HUES48 (cell line): ENCODE results near the gene DCK.
A peak's percentile ranks its signal among the peaks of the same experiment; 100 is the strongest.

Experiments
- H3K27ac ChIP-seq: one replicate; pipeline ENCODE4 v1.7.0; 2013; ENCODE audit warnings: low read depth, low read length, inconsistent platforms
- H3K27me3 ChIP-seq: 2 replicates; pipeline ENCODE4 v1.6.1; 2013; ENCODE audit warnings: mild to moderate bottlenecking, low read length; ENCODE audit not compliant: control insufficient read depth, insufficient read depth
- H3K36me3 ChIP-seq: 2 replicates; pipeline ENCODE4 v1.6.1; 2013; ENCODE audit warnings: low read length; ENCODE audit not compliant: control insufficient read depth, insufficient read depth
- H3K4me1 ChIP-seq: 2 replicates; pipeline ENCODE4 v1.6.1; 2013; ENCODE audit warnings: mild to moderate bottlenecking, low read length; ENCODE audit not compliant: control insufficient read depth, insufficient read depth
- H3K4me3 ChIP-seq: 2 replicates; pipeline ENCODE4 v1.5.1; 2013; ENCODE audit warnings: mild to moderate bottlenecking, low read depth, low read length
- H3K9ac ChIP-seq: 2 replicates; pipeline ENCODE4 v1.6.1; 2013; ENCODE audit warnings: mild to moderate bottlenecking, low read depth, low read length, moderate library complexity
- H3K9me3 ChIP-seq: 2 replicates; pipeline ENCODE4 v1.6.1; 2013; ENCODE audit warnings: low read length; ENCODE audit not compliant: control insufficient read depth, insufficient read depth

Gene DCK

GRCh38 chr4:70979445-70980008 is 13.9 kb upstream of the DCK start:
- Histone ChIP-seq H3K9ac (no peak overlapping the region), H3K9me3 (no peaks in the 10 kb centered on the region), H3K36me3 (peaks cover 36% of the 10 kb centered on the region), H3K4me1 (0 out of 2 replicates have a peak, but pooled peaks cover 2% of the 10 kb centered on the region), H3K27me3 (no peaks in the 10 kb centered on the region), H3K27ac (no peak overlapping the region), H3K4me3 (no peak overlapping the region)

- 0 out of 2 replicates have a peak, but pooled peaks cover 2% of the 10 kb centered on the region for H3K4me1 ChIP-seq
- H3K36me3 ChIP-seq, result peaks cover 30% of the 10 kb centered on the region
- H3K27ac ChIP-seq, result no peak overlapping the region
- H3K4me3 ChIP-seq, result no peak overlapping the region
- no peak overlapping the region for H3K9ac ChIP-seq
- H3K27me3 ChIP-seq, result no peaks in the 10 kb centered on the region
- no peaks in the 10 kb centered on the region for H3K9me3 ChIP-seq
These were observed 13.3 kb upstream of the DCK start for GRCh38 chr4:70980196-70980595.

GRCh38 chr4:70984106-70984505 is 9.3 kb upstream of the DCK start:
- no peak overlapping the region for H3K9ac ChIP-seq
- no peaks in the 10 kb centered on the region for H3K4me1 ChIP-seq
- H3K27ac ChIP-seq, result no peak overlapping the region
- H3K9me3 ChIP-seq, result no peaks in the 10 kb centered on the region
- H3K27me3 ChIP-seq, result no peaks in the 10 kb centered on the region
- H3K4me3 ChIP-seq, result no peak overlapping the region
- peaks cover 9% of the 10 kb centered on the region; the same call in 1 of the 2 replicates for H3K36me3 ChIP-seq

- Histone ChIP-seq H3K27me3 (no peaks in the 10 kb centered on the region), H3K4me1 (no peaks in the 10 kb centered on the region), H3K9ac (no peak overlapping the region), H3K36me3 (peaks cover 4% of the 10 kb centered on the region; the same call in 1 of the 2 replicates), H3K27ac (no peak overlapping the region), H3K9me3 (no peaks in the 10 kb centered on the region), H3K4me3 (no peak overlapping the region)
These were observed 8.9 kb upstream of the DCK start for GRCh38 chr4:70984589-70984988.

GRCh38 chr4:70991596-70991995 is 1.9 kb upstream of the DCK start:
- Histone ChIP-seq H3K27ac (no peak overlapping the region), H3K9me3 (no peaks in the 10 kb centered on the region), H3K4me3 (no peak overlapping the region), H3K4me1 (peaks cover 25% of the 10 kb centered on the region), H3K36me3 (no peaks in the 10 kb centered on the region), H3K27me3 (no peaks in the 10 kb centered on the region), H3K9ac (no peak overlapping the region)

- Histone ChIP-seq H3K4me3 (peak overlapping the region; percentile 99), H3K27ac (peak overlapping the region; percentile 93), H3K36me3 (no peaks in the 10 kb centered on the region), H3K27me3 (no peaks in the 10 kb centered on the region), H3K9me3 (no peaks in the 10 kb centered on the region), H3K4me1 (peaks cover 26% of the 10 kb centered on the region), H3K9ac (no peak overlapping the region)
These were observed 1.0 kb upstream of the DCK start for GRCh38 chr4:70992391-70992881.

GRCh38 chr4:70994069-70994366 is 569 bp downstream of the DCK start:
- peak overlapping the region; percentile 97 for H3K9ac ChIP-seq
- H3K27me3 ChIP-seq, result no peaks in the 10 kb centered on the region
- H3K4me3 ChIP-seq, result peak overlapping the region; percentile 99
- peaks cover 26% of the 10 kb centered on the region for H3K4me1 ChIP-seq
- peaks cover 16% of the 10 kb centered on the region for H3K36me3 ChIP-seq
- peak overlapping the region; percentile 93 for H3K27ac ChIP-seq
- no peaks in the 10 kb centered on the region for H3K9me3 ChIP-seq

- Histone ChIP-seq H3K27ac (peak overlapping the region; percentile 93), H3K36me3 (peaks cover 19% of the 10 kb centered on the region), H3K9me3 (no peaks in the 10 kb centered on the region), H3K9ac (peak overlapping the region; percentile 97; the same call in 1 of the 2 replicates), H3K27me3 (no peaks in the 10 kb centered on the region), H3K4me3 (peak overlapping the region; percentile 99), H3K4me1 (peaks cover 26% of the 10 kb centered on the region)
These were observed 1.1 kb downstream of the DCK start for GRCh38 chr4:70994387-70995099.

GRCh38 chr4:70996018-70996360 is 2.5 kb downstream of the DCK start:
- H3K27me3 ChIP-seq, result no peaks in the 10 kb centered on the region
- H3K9ac ChIP-seq, result no peak overlapping the region
- H3K9me3 ChIP-seq, result no peaks in the 10 kb centered on the region
- H3K4me1 ChIP-seq, result peaks cover 26% of the 10 kb centered on the region
- H3K4me3 ChIP-seq, result peak overlapping the region; percentile 21; the same call in 1 of the 2 replicates
- no peak overlapping the region for H3K27ac ChIP-seq
- H3K36me3 ChIP-seq, result peaks cover 19% of the 10 kb centered on the region

- H3K4me1 ChIP-seq, result peaks cover 23% of the 10 kb centered on the region
- no peak overlapping the region for H3K9ac ChIP-seq
- no peak overlapping the region for H3K4me3 ChIP-seq
- H3K9me3 ChIP-seq, result no peaks in the 10 kb centered on the region
- H3K27ac ChIP-seq, result no peak overlapping the region
- H3K36me3 ChIP-seq, result peaks cover 19% of the 10 kb centered on the region
- no peaks in the 10 kb centered on the region for H3K27me3 ChIP-seq
These were observed 3.6 kb downstream of the DCK start for GRCh38 chr4:70997036-70997435.

- Histone ChIP-seq H3K36me3 (peaks cover 19% of the 10 kb centered on the region), H3K27ac (no peak overlapping the region), H3K4me1 (peaks cover 18% of the 10 kb centered on the region), H3K27me3 (no peaks in the 10 kb centered on the region), H3K4me3 (no peak overlapping the region), H3K9ac (no peak overlapping the region), H3K9me3 (no peaks in the 10 kb centered on the region)
These were observed 4.1 kb downstream of the DCK start for GRCh38 chr4:70997546-70997945.
